HEK293T (cell line): ENCODE results near the gene PJVK.
"Not testable (repeated sequence)": the region's sequence is repeated elsewhere in the genome, so short reads cannot be mapped to it uniquely, and the experiment has no call there.

Experiments
- CTCF ChIA-PET: fragments of 350-600 bp; formaldehyde crosslinking; extraction: SDS; loops from one replicate; lab custom pipeline; 2021; ENCODE audit warnings: antibody characterized with exemption, inconsistent platforms; lab: Yijun Ruan, JAX
- POLR2A ChIA-PET: fragments of 350-600 bp; formaldehyde crosslinking; extraction: SDS; loops from one replicate; lab custom pipeline; 2020; ENCODE audit warnings: antibody characterized with exemption, inconsistent platforms; lab: Yijun Ruan, JAX
- DNase-seq: peaks from one replicate; pipeline ENCODE4 v3.0.0; 2012; ENCODE audit warnings: mixed read lengths; ENCODE audit errors: extremely low spot score
- ARNT ChIP-seq: fragments of 450-650 bp; IDR thresholded peaks from 2 replicates; pipeline ENCODE4 v1.6.1; 2017; ENCODE audit warnings: mild to moderate bottlenecking
- BHLHE40 ChIP-seq: fragments of 450-650 bp; IDR thresholded peaks from 2 replicates; pipeline ENCODE4 v1.6.1; 2016; ENCODE audit warnings: mild to moderate bottlenecking, moderate library complexity, borderline replicate concordance
- CTBP1 ChIP-seq: fragments of 450-650 bp; IDR thresholded peaks from 2 replicates; pipeline ENCODE4 v1.6.1; 2016; ENCODE audit warnings: borderline replicate concordance
- ELF4 ChIP-seq: fragments of 450-650 bp; IDR thresholded peaks from 2 replicates; pipeline ENCODE4 v1.6.1; 2017; ENCODE audit warnings: antibody characterized with exemption
- FOXA1 ChIP-seq: fragments of 450-650 bp; IDR thresholded peaks from 2 replicates; pipeline ENCODE4 v1.6.1; 2016; ENCODE audit warnings: mild to moderate bottlenecking
- FOXK2 ChIP-seq: fragments of 450-650 bp; IDR thresholded peaks from 2 replicates; pipeline ENCODE4 v1.6.1; 2016; ENCODE audit warnings: mild to moderate bottlenecking
- FOXM1 ChIP-seq: fragments of 450-650 bp; IDR thresholded peaks from 2 replicates; pipeline ENCODE4 v1.6.1; 2017; ENCODE audit warnings: mild to moderate bottlenecking, borderline replicate concordance
- HDGF ChIP-seq: fragments of 450-650 bp; IDR thresholded peaks from 2 replicates; pipeline ENCODE4 v1.6.1; 2017; ENCODE audit warnings: antibody characterized with exemption, borderline replicate concordance
- L3MBTL2 ChIP-seq: fragments of 450-650 bp; conservative IDR thresholded peaks from 2 replicates; pipeline ENCODE4 v1.6.1; 2016; ENCODE audit warnings: mild to moderate bottlenecking
- LEF1 ChIP-seq: fragments of 450-650 bp; IDR thresholded peaks from 2 replicates; pipeline ENCODE4 v1.6.1; 2017; ENCODE audit warnings: mild to moderate bottlenecking, borderline replicate concordance
- NFRKB ChIP-seq: fragments of 450-650 bp; IDR thresholded peaks from 2 replicates; pipeline ENCODE4 v1.6.1; 2016; ENCODE audit warnings: mild to moderate bottlenecking, moderate library complexity
- SP1 ChIP-seq: fragments of 450-650 bp; IDR thresholded peaks from 2 replicates; pipeline ENCODE4 v1.6.1; 2017
- SUZ12 ChIP-seq: fragments of 450-650 bp; IDR thresholded peaks from 2 replicates; pipeline ENCODE4 v1.6.1; 2016; ENCODE audit warnings: mild to moderate bottlenecking
- TARDBP ChIP-seq: fragments of 450-650 bp; IDR thresholded peaks from 2 replicates; pipeline ENCODE4 v1.6.1; 2016
- ZNF384 ChIP-seq: fragments of 450-650 bp; IDR thresholded peaks from 2 replicates; pipeline ENCODE4 v1.6.1; 2016
- TF ChIP-seq, protein P1 (sequence below): fragments of 450-650 bp; IDR thresholded peaks from 2 replicates; pipeline ENCODE4 v1.6.1; 2016

PJVK gene

DNA sequence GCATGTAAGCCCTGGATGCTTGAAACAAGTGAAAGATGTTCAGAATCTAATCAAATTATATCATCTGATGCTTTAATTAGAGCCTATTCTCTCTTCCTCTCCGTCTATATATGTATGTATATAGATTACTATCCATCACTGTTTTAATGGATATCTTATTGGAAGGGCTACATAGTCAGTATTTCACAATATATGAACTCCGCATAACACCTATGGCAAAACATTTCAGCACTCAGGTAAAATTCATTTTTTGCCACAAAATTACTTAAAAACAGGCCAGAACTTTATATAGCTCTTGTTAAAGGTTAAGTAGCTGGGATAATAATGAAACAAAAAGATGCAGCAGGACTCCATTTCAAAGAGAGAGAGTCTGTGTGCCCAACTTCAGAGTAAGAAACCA is 1.2 kb downstream of the PJVK start:
- ChIA-PET CTCF (no interaction called here), POLR2A (interaction anchor here (1.6 to 3.2 kb wide), 2 partner anchors 27 to 30 kb away, joined by 3 to 19 read pairs; no protein-coding TSS in a partner anchor)
- TF ChIP-seq TARDBP, result no peak
- TF ChIP-seq HDGF, result no peak
- no peak for TF ChIP-seq FOXA1
- no peak for TF ChIP-seq ARNT
- no peak for TF ChIP-seq SUZ12
- TF ChIP-seq NFRKB, result no peak
- DNase-seq, result no peak

DNA sequence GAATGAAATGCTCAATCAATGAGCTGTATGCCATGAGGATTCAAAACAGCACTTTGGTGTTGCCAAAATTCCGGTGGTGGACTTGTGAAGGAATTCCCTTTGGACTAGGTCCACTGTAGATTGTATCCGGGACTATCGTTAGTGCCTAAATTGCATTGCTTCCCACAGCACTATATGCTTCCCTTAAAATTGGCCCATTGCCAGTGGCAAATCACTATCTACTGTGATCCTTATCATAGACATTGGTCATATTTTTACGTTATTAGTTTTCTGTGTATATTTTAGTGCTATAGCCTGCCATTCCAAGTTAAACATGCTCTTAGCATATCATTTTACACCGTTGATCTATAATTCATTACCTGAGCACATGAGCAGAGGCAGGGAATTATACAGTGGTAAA is 1.7 kb downstream of the PJVK start:
- DNase-seq, result no peak
- POLR2A ChIA-PET, result interaction anchor here (0.7 to 3.2 kb wide), 3 partner anchors 16 to 29 kb away, joined by 3 to 19 read pairs (median 3); no protein-coding TSS in a partner anchor
- TF ChIP-seq ZNF384 (no peak), NFRKB (no peak), LEF1 (no peak)
- TF ChIP-seq, protein P1, sequence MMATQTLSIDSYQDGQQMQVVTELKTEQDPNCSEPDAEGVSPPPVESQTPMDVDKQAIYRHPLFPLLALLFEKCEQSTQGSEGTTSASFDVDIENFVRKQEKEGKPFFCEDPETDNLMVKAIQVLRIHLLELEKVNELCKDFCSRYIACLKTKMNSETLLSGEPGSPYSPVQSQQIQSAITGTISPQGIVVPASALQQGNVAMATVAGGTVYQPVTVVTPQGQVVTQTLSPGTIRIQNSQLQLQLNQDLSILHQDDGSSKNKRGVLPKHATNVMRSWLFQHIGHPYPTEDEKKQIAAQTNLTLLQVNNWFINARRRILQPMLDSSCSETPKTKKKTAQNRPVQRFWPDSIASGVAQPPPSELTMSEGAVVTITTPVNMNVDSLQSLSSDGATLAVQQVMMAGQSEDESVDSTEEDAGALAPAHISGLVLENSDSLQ, result no peak
- CTCF ChIA-PET, result interaction anchor here (0.5 kb wide), 1 partner anchor 147 kb away, joined by 3 read pairs; no protein-coding TSS in a partner anchor

DNA sequence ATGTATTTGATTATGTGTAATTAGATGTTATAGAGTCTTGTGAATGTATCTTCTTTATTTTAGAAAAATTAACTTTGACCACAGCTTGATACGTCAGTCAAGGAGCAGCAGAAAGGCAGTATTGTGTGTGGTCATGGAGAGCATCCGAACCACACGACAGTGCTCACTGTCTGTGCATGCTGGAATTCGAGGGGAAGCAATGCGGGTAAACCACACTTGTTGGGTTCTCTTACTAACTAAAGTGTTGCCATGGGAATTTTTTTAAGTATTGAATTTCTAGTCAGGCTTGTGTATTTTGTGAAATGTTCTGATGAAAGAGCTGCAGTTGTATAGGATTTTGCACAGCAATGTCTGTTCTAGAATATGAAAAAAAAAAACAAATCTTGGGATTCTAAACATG is 4.8 kb downstream of the PJVK start:
- DNase-seq, result no peak
- CTCF ChIA-PET, result no interaction called here
- POLR2A ChIA-PET, result no interaction called here
- no peak for TF ChIP-seq BHLHE40
- no peak for TF ChIP-seq ARNT
- no peak for TF ChIP-seq LEF1
- TF ChIP-seq L3MBTL2, result no peak
- TF ChIP-seq ZNF384, result no peak
- TF ChIP-seq HDGF, result no peak

DNA sequence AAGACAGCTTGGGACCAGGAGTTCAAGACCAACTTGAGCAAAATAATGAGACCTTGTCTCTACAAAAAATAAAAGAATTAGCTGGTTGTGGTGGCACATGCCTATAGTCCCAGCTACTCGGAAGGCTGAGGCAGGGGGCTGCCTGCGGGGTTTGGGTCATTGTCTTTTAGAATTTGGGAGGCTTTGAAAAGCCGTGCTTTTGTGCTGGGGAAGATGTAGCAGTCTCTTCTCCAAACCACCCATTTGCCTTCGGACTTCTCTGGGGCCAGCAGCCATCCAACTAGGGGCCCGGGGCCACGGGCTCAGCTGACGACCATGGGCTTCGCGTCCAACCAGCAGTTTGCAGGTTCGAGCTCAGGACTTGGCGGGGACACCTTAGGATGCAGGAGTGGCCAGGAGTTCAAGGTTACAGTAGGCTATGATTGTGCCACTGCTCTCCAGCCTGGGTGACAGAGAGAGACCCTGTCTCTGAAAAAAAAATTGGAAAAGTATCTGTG is 6.3 kb downstream of the PJVK start:
- no peak for DNase-seq
- POLR2A ChIA-PET, result no interaction called here
- no peak for TF ChIP-seq BHLHE40
- TF ChIP-seq NFRKB, result no peak
- no peak for TF ChIP-seq FOXK2
- TF ChIP-seq L3MBTL2, result no peak
- no peak for TF ChIP-seq FOXA1
- no peak for TF ChIP-seq TARDBP
- no peak for TF ChIP-seq SP1
- no peak for TF ChIP-seq ELF4
- no peak for TF ChIP-seq HDGF
- no peak for TF ChIP-seq CTBP1
- TF ChIP-seq ZNF384, result no peak
- CTCF ChIA-PET, result no interaction called here

DNA sequence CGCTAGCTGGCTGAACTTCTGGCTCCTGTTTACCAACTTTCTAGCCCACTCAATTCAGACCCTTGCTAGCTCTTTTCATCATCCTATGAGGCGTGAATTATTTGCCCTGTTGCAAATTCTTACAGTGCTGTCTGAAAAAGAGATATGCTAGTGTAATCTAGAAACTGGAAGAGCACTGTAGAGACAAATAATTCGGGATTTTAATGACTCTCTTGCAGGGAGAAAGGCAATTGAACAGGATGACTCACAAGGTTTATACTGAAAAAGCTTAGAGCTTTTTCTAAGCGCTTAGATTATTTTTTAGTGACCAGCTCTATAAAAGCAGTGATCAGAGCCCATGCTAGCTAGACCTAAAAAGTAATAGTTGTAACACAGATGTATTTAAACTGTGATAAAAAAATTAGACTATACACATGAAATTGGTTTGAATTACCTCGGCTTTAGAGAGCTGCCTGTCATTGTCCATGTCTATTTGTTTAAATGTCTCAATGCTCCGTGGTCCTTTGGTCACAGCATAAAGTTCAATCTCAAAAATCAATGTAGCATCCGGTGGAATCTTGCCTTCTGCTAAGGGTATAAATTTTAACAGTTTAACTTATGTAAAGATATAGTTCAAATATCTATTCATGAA is 18.2 kb downstream of the PJVK start:
- POLR2A ChIA-PET, result interaction anchor here (0.8 to 1.5 kb wide), 3 partner anchors 16 to 55 kb away, joined by 3 to 17 read pairs (median 4); partner anchors contain the start of genes PJVK and PRKRA
- no peak for DNase-seq
- CTCF ChIA-PET, result no interaction called here
- TF ChIP-seq TARDBP (no peak), ARNT (no peak), BHLHE40 (no peak), SP1 (no peak), NFRKB (no peak), HDGF (no peak), CTBP1 (no peak), SUZ12 (no peak), LEF1 (no peak), FOXM1 (no peak), FOXA1 (no peak), FOXK2 (no peak), L3MBTL2 (no peak), ZNF384 (no peak), ELF4 (no peak)
- TF ChIP-seq, protein P1, result no peak

DNA sequence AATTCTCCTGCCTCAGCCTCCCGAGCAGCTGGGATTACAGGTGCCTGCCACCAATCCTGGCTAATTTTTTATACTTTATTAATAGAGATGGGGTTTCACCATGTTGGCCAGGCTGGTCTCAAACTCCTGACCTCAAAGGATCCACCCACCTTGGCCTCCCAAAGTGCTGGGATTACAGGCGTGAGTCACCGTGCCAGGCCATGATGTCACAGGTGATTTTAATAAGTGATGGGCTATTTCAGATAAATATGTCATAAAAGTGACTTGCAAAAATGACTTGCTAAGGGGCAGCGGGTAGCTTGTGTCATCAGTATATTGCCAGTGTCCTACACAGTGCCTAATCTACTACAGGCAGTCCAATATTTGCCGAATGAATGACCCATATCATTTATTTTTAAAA is 20.1 kb downstream of the PJVK start:
- POLR2A ChIA-PET, DNase-seq: not testable (repeated sequence)
- CTCF ChIA-PET, result interaction anchor here (0.6 kb wide), 1 partner anchor 371 kb away, joined by 9 read pairs; no protein-coding TSS in a partner anchor

DNA sequence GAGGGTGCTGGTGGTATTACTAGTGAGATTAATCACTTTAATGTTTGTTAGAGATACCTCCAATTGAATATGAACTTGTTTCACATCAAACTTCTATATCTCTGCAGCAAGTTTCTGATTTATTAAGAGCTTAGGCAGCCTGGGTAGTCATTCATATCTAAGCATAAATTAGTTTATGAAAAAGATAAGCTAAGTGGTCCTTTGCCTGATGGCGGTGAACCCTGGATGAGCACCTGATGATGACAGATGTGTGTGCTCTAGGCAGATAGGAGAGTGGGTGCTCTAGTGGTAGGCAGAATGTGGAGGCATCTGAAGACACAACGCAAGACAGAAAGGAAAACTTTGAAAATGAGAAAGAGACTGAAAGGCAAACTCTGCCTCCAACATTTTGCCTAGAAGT is 22.2 kb downstream of the PJVK start:
- POLR2A ChIA-PET, result interaction anchor here (1.3 kb wide), 1 partner anchor 22 kb away, joined by 3 read pairs; the partner anchor contains the start of genes PJVK and PRKRA
- CTCF ChIA-PET, result no interaction called here
- DNase-seq, result no peak
- TF ChIP-seq TARDBP (no peak), FOXK2 (no peak), ZNF384 (no peak), BHLHE40 (no peak), FOXM1 (no peak)
- TF ChIP-seq, protein P1, result no peak
